OCI-LY1 (cell line): ENCODE measurements around the gene MRPL47.

Experiments
- H2AFZ ChIP-seq: fragments of 200-600 bp; sonication (generic), shearing (Covaris generic); 2 replicates; pipeline ENCODE4 v1.6.0; 2014; ENCODE audit warnings: antibody characterized with exemption, mild to moderate bottlenecking, low read length
- H3F3A ChIP-seq: fragments of 200-600 bp; sonication (generic), shearing (Covaris generic); 2 replicates; pipeline ENCODE4 v1.6.0; 2014; ENCODE audit warnings: mild to moderate bottlenecking, antibody characterized with exemption, low read length, moderate library complexity; ENCODE audit not compliant: insufficient read depth
- H3K27ac ChIP-seq: fragments of 200-600 bp; sonication (generic); 2 replicates; pipeline ENCODE4 v1.5.1; 2014; ENCODE audit warnings: low read length, mixed run types, mild to moderate bottlenecking, low read depth; ENCODE audit not compliant: poor library complexity, severe bottlenecking
- H3K27me3 ChIP-seq: fragments of 200-600 bp; sonication (generic); 2 replicates; pipeline ENCODE4 v1.6.0; 2014; ENCODE audit warnings: antibody characterized with exemption, mild to moderate bottlenecking, low read length, moderate library complexity; ENCODE audit not compliant: insufficient read depth
- H3K36me3 ChIP-seq: fragments of 200-600 bp; sonication (generic); 2 replicates; pipeline ENCODE4 v1.6.1; 2014; ENCODE audit warnings: mild to moderate bottlenecking, antibody characterized with exemption, low read length, moderate library complexity, mixed read lengths; ENCODE audit not compliant: insufficient read depth
- H3K4me1 ChIP-seq: fragments of 200-600 bp; sonication (generic); 2 replicates; pipeline ENCODE4 v1.5.1; 2014; ENCODE audit warnings: mild to moderate bottlenecking, low read length, moderate library complexity; ENCODE audit not compliant: insufficient read depth, severe bottlenecking
- H3K4me2 ChIP-seq: fragments of 200-600 bp; sonication (generic), shearing (Covaris generic); 2 replicates; pipeline ENCODE4 v1.6.1; 2014; ENCODE audit warnings: low read length
- H3K4me3 ChIP-seq: fragments of 200-600 bp; sonication (generic); 2 replicates; pipeline ENCODE4 v1.5.1; 2014; ENCODE audit warnings: low read length, low read depth, mild to moderate bottlenecking, mixed read lengths; ENCODE audit not compliant: poor library complexity, severe bottlenecking
- H3K79me2 ChIP-seq: fragments of 200-600 bp; shearing (Covaris generic); 2 replicates; pipeline ENCODE4 v1.6.1; 2016; ENCODE audit warnings: mixed run types, low read length, mixed read lengths; ENCODE audit not compliant: insufficient read depth
- H3K9ac ChIP-seq: fragments of 200-600 bp; sonication (generic), shearing (Covaris generic); 2 replicates; pipeline ENCODE4 v1.6.1; 2014; ENCODE audit warnings: mild to moderate bottlenecking, low read length, mixed read lengths
- H3K9me2 ChIP-seq: fragments of 200-600 bp; sonication (generic), shearing (Covaris generic); 2 replicates; pipeline ENCODE4 v1.6.1; 2014; ENCODE audit warnings: low read depth, mild to moderate bottlenecking, low read length, mixed read lengths
- H3K9me3 ChIP-seq: fragments of 200-600 bp; shearing (Covaris generic); 2 replicates; pipeline ENCODE4 v1.6.1; 2014; ENCODE audit warnings: low read length, mixed read lengths
- H4K20me1 ChIP-seq: fragments of 200-600 bp; sonication (generic), shearing (Covaris generic); 2 replicates; pipeline ENCODE4 v1.6.0; 2016; ENCODE audit warnings: mild to moderate bottlenecking, low read length; ENCODE audit not compliant: insufficient read depth
- CTCF ChIP-seq: fragments of 200-600 bp; sonication (generic), shearing (Covaris generic); IDR thresholded peaks from 2 replicates; pipeline ENCODE4 v1.5.1; 2017; ENCODE audit warnings: mild to moderate bottlenecking, antibody characterized with exemption, low read length, moderate library complexity, mixed read lengths
- EZH2 ChIP-seq: fragments of 200-600 bp; sonication (generic), shearing (Covaris generic); IDR thresholded peaks from 2 replicates; pipeline ENCODE4 v1.8.0; 2017; ENCODE audit warnings: borderline replicate concordance, mixed run types, mild to moderate bottlenecking, antibody characterized with exemption, low read length, moderate library complexity, mixed read lengths

Gene MRPL47

GRCh38 chr3:179551349-179552105 lies 52.9 kb downstream of the MRPL47 start:
- Histone ChIP-seq H3F3A (no peaks in the 10 kb centered on the region), H3K9ac (no peak overlapping the region), H3K27ac (no peak overlapping the region), H4K20me1 (no peaks in the 10 kb centered on the region), H3K9me2 (no peaks in the 10 kb centered on the region), H3K4me2 (no peak overlapping the region), H3K4me3 (no peak overlapping the region), H3K27me3 (peaks cover 6% of the 10 kb centered on the region; the same call in 1 of the 2 replicates), H3K79me2 (no peaks in the 10 kb centered on the region), H3K4me1 (no peaks in the 10 kb centered on the region), H3K36me3 (no peaks in the 10 kb centered on the region; the same call in 1 of the 2 replicates), H3K9me3 (peaks cover 5% of the 10 kb centered on the region; the same call in 1 of the 2 replicates), H2AFZ (no peak overlapping the region)
- TF ChIP-seq CTCF (no peak), EZH2 (no peak)

GRCh38 chr3:179546814-179547241 lies 57.6 kb downstream of the MRPL47 start:
- Histone ChIP-seq H3K4me1 (no peaks in the 10 kb centered on the region), H3K9me3 (peaks cover 5% of the 10 kb centered on the region; the same call in 1 of the 2 replicates), H3K4me3 (no peak overlapping the region), H3K36me3 (no peaks in the 10 kb centered on the region; the same call in 1 of the 2 replicates), H3K27me3 (peaks cover 6% of the 10 kb centered on the region; the same call in 1 of the 2 replicates), H2AFZ (no peak overlapping the region), H3K9ac (no peak overlapping the region), H3K4me2 (no peak overlapping the region), H3K27ac (no peak overlapping the region), H4K20me1 (no peaks in the 10 kb centered on the region), H3F3A (no peaks in the 10 kb centered on the region), H3K9me2 (no peaks in the 10 kb centered on the region), H3K79me2 (no peaks in the 10 kb centered on the region)
- no peak for TF ChIP-seq EZH2
- TF ChIP-seq CTCF, result no peak

GRCh38 chr3:179544981-179545645 lies 59.3 kb downstream of the MRPL47 start:
- H3K9me2 ChIP-seq, result no peaks in the 10 kb centered on the region
- no peak overlapping the region for H3K4me3 ChIP-seq
- no peak overlapping the region for H2AFZ ChIP-seq
- H3K27me3 ChIP-seq, result no peaks in the 10 kb centered on the region
- no peaks in the 10 kb centered on the region for H4K20me1 ChIP-seq
- H3K79me2 ChIP-seq, result no peaks in the 10 kb centered on the region
- no peaks in the 10 kb centered on the region for H3F3A ChIP-seq
- TF ChIP-seq CTCF (no peak), EZH2 (no peak)
- H3K4me1 ChIP-seq, result no peaks in the 10 kb centered on the region
- H3K36me3 ChIP-seq, result no peaks in the 10 kb centered on the region
- H3K9ac ChIP-seq, result no peak overlapping the region
- no peak overlapping the region for H3K27ac ChIP-seq
- no peaks in the 10 kb centered on the region for H3K9me3 ChIP-seq
- H3K4me2 ChIP-seq, result no peak overlapping the region
